HG03039 (cell line): ENCODE results near the gene BHLHA15.

Experiments
- ATAC-seq: cut with Tn5 transposase; IDR thresholded peaks from one replicate; pipeline ENCODE4 v1.9.1; 2021; ENCODE audit warnings: mild to moderate bottlenecking, moderate library complexity; ENCODE audit not compliant: unreplicated experiment

BHLHA15 gene

DNA sequence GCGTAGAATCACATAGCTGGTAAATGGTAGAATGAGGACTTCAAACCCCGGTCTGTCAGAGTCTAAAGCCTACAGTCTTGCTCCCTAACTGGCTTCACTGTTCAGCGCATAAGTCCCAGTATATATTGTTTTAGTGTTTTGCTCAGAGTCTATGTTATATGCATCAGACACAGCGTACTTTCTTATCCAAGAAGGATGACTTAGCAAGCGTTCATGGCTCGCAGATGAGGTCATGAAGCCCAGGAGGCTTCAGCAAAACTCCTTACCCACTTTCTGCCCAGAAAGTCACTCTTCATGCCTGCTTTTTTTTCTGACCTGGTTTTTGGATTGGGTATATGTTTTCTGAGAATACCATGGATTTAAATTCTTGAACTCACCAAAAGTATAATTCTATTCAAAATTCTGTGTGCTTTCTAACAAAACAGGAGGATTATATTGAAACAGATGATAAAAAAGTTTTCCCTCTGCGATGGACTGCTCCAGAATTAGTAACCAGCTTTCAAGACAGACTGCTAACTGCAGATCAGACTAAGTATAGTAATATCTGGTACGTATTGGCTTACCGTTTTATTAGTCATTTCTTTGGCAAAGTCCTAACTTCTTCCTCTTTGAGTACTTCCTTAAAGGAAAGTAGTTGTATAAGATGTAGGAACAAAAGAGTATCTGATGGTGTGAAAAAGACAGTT lies 24.6 kb upstream of the BHLHA15 start:
- no peak for ATAC-seq

DNA sequence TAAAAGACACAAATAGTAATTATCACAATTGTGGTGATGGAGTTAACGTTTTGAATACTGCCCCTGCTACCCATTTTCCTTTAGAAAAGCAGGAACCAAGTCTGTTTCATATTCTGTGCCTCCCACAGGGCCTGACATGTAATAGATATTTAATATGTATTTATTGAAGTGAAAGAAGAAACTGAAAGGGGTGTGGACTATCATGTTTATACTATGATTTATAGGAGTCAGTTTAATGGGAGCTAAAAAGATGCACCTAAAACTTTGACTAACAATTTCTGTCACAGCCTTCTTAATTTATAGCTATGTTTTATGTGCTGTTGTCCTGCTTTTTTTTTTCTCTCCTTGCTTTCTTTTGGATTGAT lies 24.1 kb upstream of the BHLHA15 start:
- no peak for ATAC-seq

DNA sequence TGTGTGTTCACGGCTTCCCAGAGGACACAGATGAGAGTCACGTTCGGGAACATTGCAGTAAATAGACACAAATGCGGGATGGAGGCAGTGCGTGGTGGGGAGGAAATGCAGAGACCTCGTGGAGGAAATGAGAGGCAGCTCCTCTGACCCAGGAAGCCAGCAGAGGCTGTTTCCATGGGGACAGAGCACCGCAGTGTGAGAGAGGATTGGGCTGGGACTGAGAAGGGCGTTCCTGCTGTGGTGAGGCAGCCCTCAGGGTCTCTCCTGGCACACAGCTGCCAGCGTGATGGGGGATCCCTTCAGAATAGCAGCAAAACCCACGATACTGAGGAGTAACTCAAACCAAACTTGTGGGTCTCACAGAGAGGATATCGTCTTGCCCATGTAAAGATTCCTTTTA lies 21.7 kb upstream of the BHLHA15 start:
- no peak for ATAC-seq

DNA sequence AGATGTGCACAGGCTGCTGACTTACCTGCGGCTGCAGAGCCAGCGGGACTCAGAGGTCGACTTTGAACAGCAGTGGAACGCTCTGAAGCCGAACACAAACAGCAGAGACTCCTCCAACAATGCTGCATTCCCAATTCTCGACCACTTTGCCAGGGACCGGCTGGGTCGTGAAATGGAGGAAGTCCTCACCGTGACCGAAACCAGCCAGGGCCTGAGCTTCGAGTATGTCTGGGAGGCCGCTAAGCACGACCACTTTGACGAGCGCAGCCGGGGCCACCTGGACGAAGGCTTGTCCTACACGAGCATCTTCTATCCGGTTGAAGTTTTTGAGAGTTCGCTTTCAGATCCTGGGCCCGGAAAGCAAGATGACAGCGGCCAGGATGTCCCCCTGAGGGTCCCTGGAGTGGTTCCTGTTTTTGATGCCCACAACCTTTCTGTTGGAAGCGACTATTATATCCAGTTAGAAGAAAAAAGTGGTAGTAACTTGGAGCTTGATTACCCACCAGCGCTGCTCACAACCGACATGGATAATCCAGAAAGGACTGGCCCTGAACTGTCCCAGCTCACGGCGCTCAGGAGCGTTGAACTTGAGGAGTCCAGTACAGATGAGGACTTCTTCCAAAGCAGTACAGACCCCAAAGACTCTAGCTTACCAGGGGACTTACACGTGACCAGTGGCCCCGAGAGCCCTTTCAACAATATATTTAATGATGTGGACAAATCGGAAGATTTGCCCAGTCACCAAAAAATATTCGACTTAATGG lies 19.4 kb upstream of the BHLHA15 start:
- ATAC-seq = no peak

DNA sequence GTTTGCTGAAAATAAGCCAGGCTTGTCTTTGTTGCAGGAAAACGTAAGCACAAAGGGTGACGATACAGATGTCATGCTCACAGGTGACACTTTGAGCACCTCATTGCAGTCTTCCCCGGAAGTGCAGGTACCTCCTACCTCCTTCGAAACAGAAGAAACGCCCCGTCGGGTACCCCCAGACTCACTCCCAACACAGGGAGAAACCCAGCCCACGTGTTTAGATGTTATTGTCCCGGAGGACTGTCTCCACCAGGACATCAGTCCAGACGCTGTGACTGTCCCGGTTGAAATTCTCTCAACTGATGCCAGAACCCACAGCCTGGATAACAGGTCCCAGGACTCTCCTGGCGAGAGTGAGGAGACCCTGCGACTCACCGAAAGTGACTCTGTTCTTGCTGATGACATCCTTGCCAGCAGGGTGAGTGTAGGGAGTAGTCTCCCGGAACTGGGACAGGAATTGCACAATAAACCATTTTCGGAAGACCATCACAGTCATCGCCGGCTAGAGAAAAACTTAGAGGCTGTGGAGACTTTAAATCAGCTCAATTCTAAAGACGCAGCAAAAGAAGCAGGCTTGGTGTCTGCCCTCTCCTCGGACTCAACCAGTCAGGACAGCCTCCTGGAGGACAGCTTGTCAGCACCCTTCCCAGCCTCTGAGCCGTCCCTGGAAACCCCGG lies 18.3 kb upstream of the BHLHA15 start:
- no peak for ATAC-seq

DNA sequence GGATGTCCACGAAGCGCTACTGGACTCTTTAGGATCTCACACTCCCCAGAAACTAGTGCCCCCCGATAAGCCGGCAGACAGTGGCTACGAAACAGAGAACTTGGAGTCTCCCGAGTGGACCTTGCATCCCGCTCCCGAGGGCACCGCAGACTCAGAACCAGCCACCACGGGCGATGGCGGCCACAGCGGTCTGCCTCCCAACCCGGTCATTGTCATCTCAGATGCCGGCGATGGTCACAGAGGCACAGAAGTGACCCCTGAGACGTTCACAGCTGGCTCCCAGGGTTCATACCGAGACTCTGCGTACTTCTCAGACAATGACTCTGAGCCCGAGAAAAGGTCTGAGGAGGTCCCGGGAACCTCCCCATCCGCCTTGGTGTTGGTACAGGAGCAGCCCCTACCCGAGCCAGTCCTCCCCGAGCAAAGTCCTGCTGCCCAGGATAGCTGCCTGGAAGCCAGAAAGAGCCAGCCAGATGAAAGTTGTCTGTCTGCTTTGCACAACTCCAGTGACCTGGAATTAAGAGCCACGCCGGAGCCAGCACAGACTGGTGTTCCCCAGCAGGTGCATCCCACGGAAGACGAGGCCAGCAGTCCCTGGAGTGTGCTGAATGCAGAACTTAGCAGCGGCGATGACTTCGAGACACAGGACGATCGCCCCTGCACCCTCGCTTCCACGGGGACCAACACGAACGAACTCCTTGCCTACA lies 17.6 kb upstream of the BHLHA15 start:
- no peak for ATAC-seq

DNA sequence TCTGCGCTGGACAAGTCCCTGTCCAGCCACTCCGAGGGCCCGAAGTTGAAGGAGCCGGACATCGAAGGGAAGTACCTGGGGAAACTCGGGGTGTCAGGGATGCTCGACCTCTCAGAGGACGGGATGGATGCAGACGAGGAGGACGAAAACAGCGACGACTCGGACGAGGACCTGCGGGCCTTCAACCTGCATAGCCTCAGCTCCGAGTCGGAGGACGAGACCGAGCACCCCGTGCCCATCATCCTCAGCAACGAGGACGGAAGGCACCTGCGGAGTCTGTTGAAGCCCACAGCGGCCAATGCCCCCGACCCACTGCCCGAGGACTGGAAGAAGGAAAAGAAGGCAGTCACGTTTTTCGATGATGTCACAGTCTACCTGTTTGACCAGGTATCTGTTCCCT lies 17.1 kb upstream of the BHLHA15 start:
- ATAC-seq = no peak

DNA sequence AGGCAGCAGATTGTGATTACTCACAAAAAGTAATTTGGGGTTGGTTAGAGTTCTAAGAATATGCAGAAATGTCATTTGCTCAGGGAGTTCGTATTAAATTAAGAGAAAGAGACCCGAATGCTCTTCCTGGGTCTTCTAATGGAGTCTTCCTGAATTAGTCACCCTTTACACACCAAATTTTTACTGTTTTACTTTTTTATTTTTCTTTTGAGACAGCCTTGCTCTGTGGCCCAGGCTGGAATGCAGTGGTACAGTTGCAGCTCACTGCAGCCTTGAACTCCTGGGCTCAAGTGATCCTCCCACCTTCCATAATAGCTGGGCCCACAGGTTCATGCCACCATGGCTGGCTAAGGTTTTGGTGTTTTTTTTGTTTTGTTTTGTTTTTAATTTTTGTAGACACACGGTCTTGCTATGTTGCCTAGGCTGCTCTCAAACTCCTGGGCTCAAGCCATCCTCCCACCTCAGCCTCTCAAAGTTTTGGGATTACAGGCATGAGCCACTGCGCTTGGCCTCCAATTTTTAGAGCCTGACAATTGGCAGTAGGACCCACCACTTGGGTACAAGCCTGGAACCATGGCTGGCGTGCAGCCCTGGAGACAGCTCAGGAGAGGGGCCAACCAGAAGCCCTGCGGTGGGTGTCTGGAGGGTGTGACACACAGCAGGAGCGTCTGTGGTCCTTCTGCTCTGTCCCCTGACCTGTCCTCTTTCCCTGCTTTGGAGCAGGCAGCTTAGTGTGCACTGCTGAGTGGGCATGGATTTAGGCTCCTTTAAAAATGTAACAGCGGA lies 16.4 kb upstream of the BHLHA15 start:
- ATAC-seq = no peak

DNA sequence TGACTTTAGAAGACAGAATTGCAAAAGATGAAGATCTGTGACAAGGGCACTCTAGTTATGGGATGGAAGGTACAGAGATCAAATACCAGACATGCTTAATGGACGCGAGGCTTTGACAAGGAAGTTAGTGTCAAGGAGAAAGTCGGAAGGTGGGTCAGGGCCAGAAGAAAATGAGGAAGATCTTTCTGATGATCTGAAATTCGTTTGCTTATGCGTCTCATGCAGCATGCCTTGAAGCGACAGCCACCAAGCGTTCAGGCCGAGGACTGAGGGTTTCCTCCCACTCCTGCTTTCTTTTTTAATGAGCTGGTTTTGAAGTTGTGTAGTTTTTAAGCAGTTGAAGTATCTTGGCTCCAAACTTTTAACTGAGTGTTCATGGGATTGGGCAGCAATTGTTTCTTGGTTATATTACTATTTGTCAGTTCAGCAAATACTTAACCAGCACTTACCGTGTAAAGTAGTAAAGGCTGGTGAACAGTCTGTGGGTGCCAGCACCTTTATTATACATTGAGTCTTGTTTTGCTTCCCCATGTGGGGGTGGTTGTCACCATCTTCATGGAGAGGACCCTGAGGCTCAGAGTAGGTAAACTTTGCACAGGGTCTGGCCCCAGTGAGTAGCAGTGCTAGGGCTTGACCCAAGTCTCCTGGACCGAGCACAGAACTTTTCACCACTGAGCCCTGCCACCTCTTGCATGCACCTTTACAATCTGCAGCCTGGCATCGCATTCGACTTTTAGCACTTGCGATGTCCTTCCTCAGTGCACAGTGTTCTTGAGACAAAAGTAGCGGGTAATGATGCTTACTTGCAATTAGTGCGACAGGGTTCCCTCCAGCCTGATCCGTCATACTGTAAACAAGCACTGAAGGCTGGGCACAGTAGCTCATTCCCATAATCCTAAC lies 14.3 kb upstream of the BHLHA15 start:
- ATAC-seq = no peak

DNA sequence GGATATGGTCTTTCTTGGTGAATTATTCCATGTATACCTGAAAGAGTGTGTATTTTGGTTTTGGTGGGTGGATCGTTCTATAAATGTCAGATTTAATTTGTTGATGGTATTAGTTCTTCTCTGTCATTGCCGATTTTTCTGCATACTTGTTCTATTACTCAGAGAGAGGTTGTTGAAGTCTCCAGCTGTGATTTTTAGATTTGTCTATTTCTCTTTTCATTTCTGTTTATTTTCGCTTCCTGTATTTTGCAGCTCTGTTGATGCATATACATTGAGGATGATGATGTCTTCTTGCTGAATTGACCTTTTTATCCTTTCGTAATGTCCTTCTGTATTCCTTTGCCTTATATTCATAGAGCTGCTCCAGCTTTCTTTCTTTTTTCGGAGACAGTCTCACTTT lies 12.1 kb upstream of the BHLHA15 start:
- ATAC-seq = no peak

DNA sequence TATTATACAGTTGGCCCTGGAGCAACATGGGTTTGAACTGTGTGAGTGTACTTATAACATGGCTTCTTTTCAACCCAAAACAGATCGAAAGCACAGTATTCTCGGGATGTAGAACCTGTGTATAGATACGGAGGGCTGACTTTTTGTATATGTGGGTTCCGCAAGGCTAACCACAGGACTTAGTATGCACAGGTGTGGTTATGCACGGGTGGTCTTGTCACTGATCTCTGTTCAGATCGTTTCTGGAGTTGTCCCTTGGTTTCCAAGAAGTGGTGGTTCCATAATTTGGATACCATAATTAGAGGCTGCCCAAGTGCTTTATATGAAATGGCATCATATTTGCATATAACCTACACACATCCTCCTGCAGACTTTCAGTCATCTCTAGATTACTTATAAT lies 10.9 kb upstream of the BHLHA15 start:
- peak; percentile 25 for ATAC-seq

DNA sequence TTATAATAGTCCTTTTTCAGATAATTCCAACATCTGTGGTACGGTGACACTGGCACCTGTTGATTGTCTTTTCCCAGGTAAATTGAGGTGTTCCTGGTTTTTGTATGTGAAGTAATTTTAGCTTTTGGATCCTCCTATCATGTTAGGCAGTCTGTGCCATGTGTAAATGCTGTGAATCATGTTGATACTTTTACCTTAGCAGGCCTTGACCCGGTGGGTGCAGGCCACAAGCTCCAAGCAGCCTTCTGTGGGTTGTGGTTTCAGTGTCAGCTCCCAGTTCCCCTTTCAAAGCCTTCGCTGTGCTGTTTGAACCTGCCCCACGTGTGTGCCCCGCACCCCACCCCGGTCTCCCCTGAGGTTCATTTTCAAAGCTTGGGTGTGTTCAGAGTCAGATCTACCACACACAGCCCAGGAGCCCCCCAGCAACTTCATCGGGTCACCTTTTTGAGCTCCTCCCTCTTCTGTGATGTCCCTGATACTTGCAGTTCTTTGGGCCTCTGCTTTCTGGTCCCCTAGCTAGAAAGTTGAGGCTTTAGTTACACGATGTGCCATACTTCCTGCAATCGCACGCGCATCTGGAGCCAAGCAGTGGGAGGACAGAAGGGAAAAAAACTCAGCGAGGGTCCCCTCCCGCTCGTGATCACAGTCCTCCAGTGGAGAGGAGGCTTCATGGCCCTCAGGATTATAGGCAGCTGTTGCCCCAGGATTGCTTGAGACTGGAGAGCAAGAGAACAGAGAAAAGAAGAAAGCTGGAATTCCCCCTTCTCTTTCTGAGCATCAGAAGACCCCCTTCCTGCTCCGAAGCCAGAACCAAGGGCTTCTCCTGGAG lies 8.7 kb upstream of the BHLHA15 start:
- ATAC-seq = peak; percentile 87

DNA sequence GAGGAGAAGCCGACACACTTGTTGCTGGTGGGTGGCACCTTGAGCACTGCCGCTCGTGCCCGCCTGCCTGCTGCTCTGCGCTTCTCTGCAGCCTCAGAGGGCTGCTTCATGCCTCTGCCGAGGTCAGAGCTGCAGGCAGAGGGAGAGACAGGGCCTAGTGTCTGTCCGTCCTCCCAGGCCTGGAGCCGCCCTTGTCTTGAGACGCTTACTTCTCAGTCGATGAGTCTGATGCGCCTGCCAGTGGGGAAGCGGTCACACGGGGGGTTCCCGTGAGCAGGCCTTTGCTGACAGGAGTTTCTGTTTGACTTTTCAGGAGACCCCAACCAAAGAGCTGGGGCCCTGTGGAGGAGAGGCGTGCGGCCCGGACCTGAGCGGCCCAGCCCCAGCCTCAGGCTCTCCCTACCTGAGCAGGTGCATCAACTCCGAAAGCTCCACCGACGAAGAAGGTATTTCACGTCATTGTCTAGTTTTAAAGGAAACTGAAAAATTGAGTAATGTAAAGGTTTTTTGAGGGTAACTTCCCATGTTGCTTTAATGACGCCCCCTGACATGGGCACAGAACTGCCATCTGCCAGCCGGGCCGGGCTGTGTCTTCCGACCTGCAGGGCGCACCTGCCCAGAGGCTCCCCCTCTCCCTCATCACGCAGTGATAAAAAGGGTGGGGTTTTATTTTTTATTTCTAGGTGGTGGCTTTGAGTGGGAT lies 7.8 kb upstream of the BHLHA15 start:
- ATAC-seq = peak; percentile 30

DNA sequence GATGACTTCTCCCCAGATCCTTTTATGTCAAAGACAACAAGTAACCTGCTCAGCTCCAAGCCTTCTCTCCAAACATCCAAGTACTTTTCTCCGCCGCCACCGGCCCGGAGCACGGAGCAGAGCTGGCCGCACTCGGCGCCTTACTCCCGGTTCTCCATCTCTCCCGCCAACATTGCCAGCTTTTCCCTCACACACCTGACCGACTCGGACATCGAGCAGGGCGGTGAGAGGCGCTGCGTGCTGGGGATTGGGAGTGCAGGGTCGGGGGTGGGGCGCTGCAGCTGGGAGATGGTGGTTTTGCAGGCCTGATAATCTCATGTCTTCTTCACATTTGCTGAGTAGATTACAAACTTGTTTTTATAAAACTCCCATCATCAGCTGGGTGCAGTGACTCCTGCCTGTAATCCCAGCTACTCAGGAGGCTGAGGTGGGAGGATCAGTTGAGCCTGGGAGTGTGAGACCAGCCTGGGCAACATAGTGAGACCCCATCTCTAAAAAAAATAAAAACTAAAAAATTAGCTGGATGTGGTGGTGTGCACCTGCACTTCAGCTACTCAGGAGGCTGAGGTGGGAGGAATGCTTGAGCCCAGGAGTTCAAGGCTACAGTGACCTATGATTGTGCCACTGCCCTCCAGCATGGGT lies 7.2 kb upstream of the BHLHA15 start:
- no peak for ATAC-seq

DNA sequence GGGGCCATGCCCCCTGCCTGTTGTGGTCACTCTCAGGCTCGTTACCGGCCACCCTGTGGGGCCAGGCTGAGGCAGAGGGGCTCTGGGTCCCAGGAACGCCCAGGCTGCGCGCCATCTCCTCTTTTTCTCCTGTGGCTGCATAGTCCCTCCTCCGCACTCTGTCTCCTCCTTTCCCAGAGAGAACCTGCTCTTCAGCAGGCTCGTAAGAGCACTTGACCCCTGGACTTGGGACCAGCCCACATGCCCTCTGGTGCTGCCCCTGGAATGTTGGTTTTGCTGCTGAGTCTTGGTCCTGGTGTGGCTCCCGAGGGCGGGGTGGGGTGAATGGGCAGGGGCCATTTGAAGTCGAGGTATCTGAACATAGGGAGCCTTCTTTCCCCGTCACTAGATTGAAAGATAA lies 6.6 kb upstream of the BHLHA15 start:
- no peak for ATAC-seq

DNA sequence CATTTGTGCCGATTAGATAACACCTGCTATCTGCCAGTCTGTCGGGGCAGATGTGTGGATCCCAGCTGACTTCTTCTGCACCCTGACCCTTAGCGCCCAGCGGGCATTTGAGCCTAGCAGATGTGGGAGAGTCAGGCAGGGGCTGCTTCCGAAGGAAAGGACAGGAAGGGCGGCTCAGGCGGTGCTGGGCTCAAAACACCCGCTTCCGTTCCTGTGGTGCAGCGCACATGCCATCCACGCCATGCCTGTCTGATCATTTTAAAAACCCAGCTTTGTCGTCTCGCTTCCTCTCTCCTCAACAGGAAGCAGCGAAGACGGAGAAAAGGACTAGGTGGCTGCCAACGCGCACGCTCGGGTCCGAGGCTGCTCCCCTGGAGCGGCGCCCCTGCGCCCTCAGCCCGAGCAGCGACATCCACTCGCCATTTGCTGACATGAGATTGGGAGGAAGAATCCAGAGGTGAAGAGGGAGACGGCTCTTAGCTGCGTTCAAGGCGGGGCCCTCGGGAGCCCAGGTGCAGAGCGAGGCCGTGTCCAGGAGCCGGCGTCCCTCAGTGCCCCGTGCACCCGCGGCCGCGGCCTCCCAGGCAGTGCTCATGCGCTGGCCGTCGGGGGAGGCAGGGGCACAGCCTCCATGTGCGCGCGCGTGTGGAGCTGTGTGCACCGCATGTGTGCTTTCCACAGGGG lies 5.9 kb upstream of the BHLHA15 start:
- no peak for ATAC-seq
